Endothelial cell (in vitro differentiated cells): ENCODE results near the gene NEK4. TPM values are rescaled to one million over a fixed set of nuclear protein-coding genes. Genes with fewer than 3 reads are reported as not detected.

Experiments
- DNase-seq: peaks from one replicate; pipeline ENCODE4 v3.0.0; 2021; ENCODE audit warnings: low spot score
- H3K27ac Mint-ChIP-seq: one replicate; pipeline ENCODE4 v1.8.0; 2021; ENCODE audit warnings: mixed read lengths, inconsistent platforms; ENCODE audit not compliant: unreplicated experiment
- H3K27me3 Mint-ChIP-seq: one replicate; pipeline ENCODE4 v1.8.0; 2021; ENCODE audit warnings: mild to moderate bottlenecking, moderate library complexity, mixed read lengths, inconsistent platforms; ENCODE audit not compliant: unreplicated experiment
- H3K36me3 Mint-ChIP-seq: one replicate; pipeline ENCODE4 v1.8.0; 2021; ENCODE audit warnings: mild to moderate bottlenecking, low read depth, mixed read lengths, inconsistent platforms; ENCODE audit not compliant: unreplicated experiment
- H3K4me1 Mint-ChIP-seq: one replicate; pipeline ENCODE4 v1.8.0; 2021; ENCODE audit warnings: mild to moderate bottlenecking, mixed read lengths, inconsistent platforms; ENCODE audit not compliant: unreplicated experiment
- H3K4me3 Mint-ChIP-seq: one replicate; pipeline ENCODE4 v1.8.0; 2021; ENCODE audit warnings: mild to moderate bottlenecking, mixed read lengths, inconsistent platforms; ENCODE audit not compliant: unreplicated experiment
- H3K9me3 Mint-ChIP-seq: one replicate; pipeline ENCODE4 v1.8.0; 2021; ENCODE audit warnings: mixed read lengths, inconsistent platforms; ENCODE audit not compliant: unreplicated experiment
- total RNA-seq: library from RNA; stranded (reverse); fragmentation: NEBNext Ultra II Directional; extraction: Animal tissue kit (Norgen Biotek cat#: 25700); gene quantifications from one replicate; pipeline ENCODE4 v1.2.1, GENCODE V29; 2021; ENCODE audit not compliant: unreplicated experiment
- TF ChIP-seq, protein P1 (sequence below): fragments of 200-600 bp; sonication (generic); IDR thresholded peaks from one replicate; pipeline ENCODE4 v1.5.0; 2021; ENCODE audit warnings: antibody characterized with exemption; ENCODE audit not compliant: unreplicated experiment

The NEK4 gene
- total RNA-seq, 1 donor from 2014 or later, result 16.9 TPM

DNA sequence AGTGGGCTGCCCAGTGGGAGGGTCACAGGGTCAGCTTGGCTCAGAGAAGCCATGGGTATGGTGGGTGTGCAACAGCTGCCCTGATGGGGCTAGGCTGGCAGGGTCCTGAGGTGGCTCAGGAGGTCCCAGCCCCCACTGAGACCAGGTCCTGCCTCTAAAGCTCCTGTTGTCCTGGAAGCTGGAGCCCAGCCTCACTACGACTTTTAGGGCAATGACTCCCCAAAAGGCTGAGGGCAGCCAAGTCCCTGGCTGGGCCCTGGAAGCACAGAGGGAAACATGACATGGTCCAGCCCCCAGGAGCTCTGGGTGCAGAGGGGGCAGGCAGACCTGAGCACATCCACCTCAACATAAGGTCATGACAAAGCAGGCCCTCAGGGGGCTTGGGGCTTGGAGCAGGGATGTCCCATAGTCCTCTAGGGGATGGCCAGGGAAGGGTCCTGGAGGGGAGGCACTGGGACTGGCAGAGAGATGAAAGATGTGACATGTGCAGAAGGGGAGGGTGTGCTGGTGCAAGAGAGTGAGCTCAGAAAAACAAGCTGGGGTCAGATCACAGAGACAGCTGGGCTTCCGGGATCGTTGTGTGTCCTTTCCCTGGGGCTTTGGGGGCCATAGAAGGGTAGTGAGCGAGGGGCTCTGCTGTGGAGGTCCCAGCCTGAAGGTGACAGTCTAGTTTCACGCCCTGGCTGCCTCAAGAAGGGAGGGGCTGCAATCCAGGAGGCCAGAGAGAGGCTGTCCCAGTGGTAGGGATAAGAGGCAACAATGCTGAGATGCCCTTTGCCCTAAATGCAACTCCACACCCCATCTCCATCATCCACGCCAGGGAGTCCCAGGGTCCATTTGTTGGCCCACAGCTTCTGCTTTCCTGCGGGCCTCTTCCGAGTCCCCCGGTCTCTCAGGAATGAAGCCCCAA, 23.2 kb upstream of the NEK4 start:
- Mint-ChIP-seq H3K36me3 (no peaks in the 10 kb centered on the region), H3K4me3 (no peak overlapping the region), H3K9me3 (no peaks in the 10 kb centered on the region), H3K27me3 (peaks cover 9% of the 10 kb centered on the region), H3K27ac (no peak overlapping the region), H3K4me1 (peaks cover 7% of the 10 kb centered on the region)
- DNase-seq, result no peak
- TF ChIP-seq, protein P1, sequence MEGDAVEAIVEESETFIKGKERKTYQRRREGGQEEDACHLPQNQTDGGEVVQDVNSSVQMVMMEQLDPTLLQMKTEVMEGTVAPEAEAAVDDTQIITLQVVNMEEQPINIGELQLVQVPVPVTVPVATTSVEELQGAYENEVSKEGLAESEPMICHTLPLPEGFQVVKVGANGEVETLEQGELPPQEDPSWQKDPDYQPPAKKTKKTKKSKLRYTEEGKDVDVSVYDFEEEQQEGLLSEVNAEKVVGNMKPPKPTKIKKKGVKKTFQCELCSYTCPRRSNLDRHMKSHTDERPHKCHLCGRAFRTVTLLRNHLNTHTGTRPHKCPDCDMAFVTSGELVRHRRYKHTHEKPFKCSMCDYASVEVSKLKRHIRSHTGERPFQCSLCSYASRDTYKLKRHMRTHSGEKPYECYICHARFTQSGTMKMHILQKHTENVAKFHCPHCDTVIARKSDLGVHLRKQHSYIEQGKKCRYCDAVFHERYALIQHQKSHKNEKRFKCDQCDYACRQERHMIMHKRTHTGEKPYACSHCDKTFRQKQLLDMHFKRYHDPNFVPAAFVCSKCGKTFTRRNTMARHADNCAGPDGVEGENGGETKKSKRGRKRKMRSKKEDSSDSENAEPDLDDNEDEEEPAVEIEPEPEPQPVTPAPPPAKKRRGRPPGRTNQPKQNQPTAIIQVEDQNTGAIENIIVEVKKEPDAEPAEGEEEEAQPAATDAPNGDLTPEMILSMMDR, result no peak

DNA sequence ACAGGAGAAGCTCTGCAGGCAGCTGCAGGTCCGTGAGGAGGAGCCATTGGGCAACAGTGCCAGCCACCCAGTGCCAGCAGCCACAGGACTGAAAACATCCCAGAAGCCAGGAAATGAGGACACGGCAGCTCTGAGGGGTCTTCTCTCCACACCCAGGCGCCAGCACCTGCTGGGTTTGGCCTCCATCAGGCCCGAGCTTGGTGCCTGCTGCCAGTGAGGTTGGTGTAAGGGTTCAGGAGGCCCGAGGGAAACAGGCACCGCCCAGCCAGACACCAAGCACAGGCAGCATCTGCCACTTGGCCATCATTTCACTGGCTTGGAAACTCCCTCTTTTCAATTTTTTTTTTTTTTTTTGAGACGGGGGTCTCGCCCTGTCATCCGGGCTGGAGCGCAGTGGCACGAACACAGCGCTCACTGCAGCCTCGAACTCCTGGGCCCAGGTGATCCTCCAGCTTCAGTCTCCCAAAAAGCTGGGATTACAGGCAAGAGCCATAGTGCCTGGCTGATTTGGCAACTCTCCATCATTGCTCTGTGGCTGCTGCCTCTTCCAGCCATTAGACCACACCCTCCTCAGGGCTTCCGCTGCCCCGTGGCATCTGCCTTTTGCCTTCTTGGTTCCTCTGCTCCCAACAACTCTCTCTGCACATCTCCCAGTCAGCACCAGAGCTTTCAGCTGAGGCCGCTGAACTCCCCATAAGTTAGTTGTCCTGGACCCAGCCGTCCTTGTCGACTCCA, 22.4 kb upstream of the NEK4 start:
- no peak overlapping the region for H3K4me3 Mint-ChIP-seq
- H3K27me3 Mint-ChIP-seq, result peaks cover 9% of the 10 kb centered on the region
- DNase-seq, result no peak
- H3K4me1 Mint-ChIP-seq, result peaks cover 7% of the 10 kb centered on the region
- H3K9me3 Mint-ChIP-seq, result no peaks in the 10 kb centered on the region
- no peaks in the 10 kb centered on the region for H3K36me3 Mint-ChIP-seq
- H3K27ac Mint-ChIP-seq, result no peak overlapping the region
- TF ChIP-seq, protein P1, result no peak

DNA sequence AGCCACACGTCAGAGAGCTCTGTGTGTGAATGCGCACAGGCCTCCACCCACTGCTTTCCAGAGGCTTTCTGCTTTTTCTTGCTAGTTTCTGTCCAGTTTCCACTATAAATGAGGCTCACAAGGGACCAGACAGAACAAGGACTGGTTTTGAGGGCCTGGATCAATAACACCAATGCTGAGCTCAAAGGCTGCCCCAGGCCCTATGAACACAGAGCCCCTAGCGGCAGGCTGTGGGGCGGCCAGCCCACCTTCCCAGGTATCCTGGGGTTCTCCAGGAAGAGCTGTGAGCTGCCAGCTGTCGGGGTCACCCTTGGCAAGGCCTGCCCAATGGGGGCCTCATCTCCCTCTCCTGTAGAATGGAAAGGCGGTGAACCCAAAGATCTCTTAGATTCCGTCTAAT, 21.7 kb upstream of the NEK4 start:
- H3K9me3 Mint-ChIP-seq, result no peaks in the 10 kb centered on the region

DNA sequence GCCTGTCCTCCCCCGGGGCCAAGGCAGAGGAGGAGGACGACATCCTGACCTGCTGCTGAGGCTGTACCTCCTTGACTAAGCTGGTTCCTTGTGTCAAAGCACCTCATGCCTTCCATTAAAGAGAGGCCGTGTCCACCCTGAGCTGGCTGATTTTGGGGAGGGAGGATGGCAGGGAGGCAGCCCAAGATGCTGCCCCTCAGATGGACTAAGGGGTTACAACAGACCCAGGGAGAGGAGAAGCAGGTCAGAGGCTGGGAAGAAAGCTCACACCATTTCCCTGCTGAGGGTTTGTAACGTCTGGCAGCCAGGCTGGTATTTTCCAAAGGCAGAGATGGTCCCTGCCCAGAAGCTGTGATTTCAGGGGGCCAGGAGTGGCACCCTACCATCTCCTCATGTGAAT, 21.2 kb upstream of the NEK4 start:
- Mint-ChIP-seq H3K27ac (no peak overlapping the region), H3K27me3 (peaks cover 8% of the 10 kb centered on the region), H3K4me3 (no peak overlapping the region), H3K4me1 (peaks cover 7% of the 10 kb centered on the region), H3K36me3 (no peaks in the 10 kb centered on the region), H3K9me3 (no peaks in the 10 kb centered on the region)
- DNase-seq, result no peak
- TF ChIP-seq, protein P1, result no peak

More for the DNA sequence above, 21.7 kb upstream of the NEK4 start:
- peak; percentile 27 for DNase-seq
- peaks cover 7% of the 10 kb centered on the region for H3K4me1 Mint-ChIP-seq
- TF ChIP-seq, protein P1, result peak; percentile 26
- no peaks in the 10 kb centered on the region for H3K36me3 Mint-ChIP-seq
- H3K27me3 Mint-ChIP-seq, result peaks cover 8% of the 10 kb centered on the region
- H3K4me3 Mint-ChIP-seq, result no peak overlapping the region
- no peak overlapping the region for H3K27ac Mint-ChIP-seq
